ENCODE measurements around the gene SZRD1. TPM values are rescaled to one million over a fixed set of nuclear protein-coding genes. Genes with fewer than 3 reads are reported as not detected.

Gene SZRD1
- total RNA-seq, 2 experiments from 2014 or later, result 190 to 196 TPM

Other genes starting within 250 kb of the SZRD1 start
- under 1 TPM in 1 of 2 experiments, not detected in 1; 0.08 TPM for gene EPHA2, start 211.2 kb upstream of the SZRD1 start, total RNA-seq
- gene ARHGEF19, start 154.6 kb upstream of the SZRD1 start, total RNA-seq, result 1 to 10 TPM; 4.4 to 4.5 TPM
- gene CPLANE2, start 130.1 kb upstream of the SZRD1 start, total RNA-seq, result 1 to 10 TPM; 2.2 to 2.5 TPM
- gene FBXO42, start 14.8 kb upstream of the SZRD1 start, total RNA-seq, result 10 to 100 TPM; 14.6 to 17.7 TPM
- not detected for gene SPATA21, start 70.2 kb downstream of the SZRD1 start, total RNA-seq
- gene NECAP2, start 73.5 kb downstream of the SZRD1 start, total RNA-seq, result 10 to 100 TPM; 52.5 to 54.9 TPM
- gene RNU1-1, start 147.0 kb downstream of the SZRD1 start, total RNA-seq, result 100 to 1,000 TPM; 874 to 961 TPM
- gene NBPF1, start 246.3 kb downstream of the SZRD1 start, total RNA-seq, result 1 to 10 TPM; 5.5 to 5.6 TPM